Keratinocyte (primary cell): ENCODE data around the gene FRMPD1. TPM values are rescaled to one million over a fixed set of nuclear protein-coding genes. Genes with fewer than 3 reads are reported as not detected.

Experiments used
- DNase-seq: peaks from one replicate; pipeline ENCODE4 v3.0.0-alpha.2; 2011; ENCODE audit warnings: low read depth, missing footprints, low spot score
- FAIRE-seq: peaks from 2 replicates; lab custom pipeline; 2011; peaks lifted over from hg19 to GRCh38; lab: Jason Lieb, UNC
- H2AFZ ChIP-seq: 2 replicates; pipeline ENCODE4 v1.6.0; 2012; ENCODE audit warnings: low read length, control low read depth, inconsistent platforms; ENCODE audit not compliant: control insufficient read depth
- H3K27ac ChIP-seq: 2 replicates; pipeline ENCODE4 v1.5.1; 2011; ENCODE audit warnings: low read length; ENCODE audit not compliant: control insufficient read depth, insufficient read depth
- H3K27me3 ChIP-seq: 3 replicates; pipeline ENCODE4 v1.6.0; 2011; ENCODE audit warnings: low read length; ENCODE audit not compliant: control insufficient read depth, insufficient read depth; ENCODE audit errors: extremely low read depth
- H3K36me3 ChIP-seq, 2 experiments: 2 replicates in 1 of 2; 3 replicates in 1 of 2; pipeline ENCODE4 v1.5.1; 2011; ENCODE audit warnings: low read length in 2 of 2, mild to moderate bottlenecking in 1 of 2; ENCODE audit not compliant: control insufficient read depth in 2 of 2, insufficient read depth in 2 of 2; ENCODE audit errors: extremely low read depth in 1 of 2
- H3K4me1 ChIP-seq: 3 replicates; pipeline ENCODE4 v1.5.1; 2011; ENCODE audit warnings: low read length; ENCODE audit not compliant: control insufficient read depth, insufficient read depth; ENCODE audit errors: extremely low read depth
- H3K4me2 ChIP-seq: 3 replicates; pipeline ENCODE4 v1.6.0; 2011; ENCODE audit warnings: low read depth, low read length; ENCODE audit not compliant: control insufficient read depth, insufficient read depth; ENCODE audit errors: extremely low read depth
- H3K4me3 ChIP-seq, 3 experiments: fragments of 200-600 bp in 1 of 3; sonication (generic) in 1 of 3; 2 replicates in 2 of 3; 3 replicates in 1 of 3; pipeline ENCODE4 v1.5.1; 2011 to 2016; ENCODE audit warnings: low read length in 3 of 3, mild to moderate bottlenecking in 3 of 3, control low read depth in 2 of 3, inconsistent platforms in 1 of 3, low read depth in 1 of 3, mixed read lengths in 1 of 3, mixed run types in 1 of 3, moderate library complexity in 1 of 3; ENCODE audit not compliant: control insufficient read depth in 2 of 3, insufficient read depth in 2 of 3; ENCODE audit errors: extremely low read depth in 1 of 3
- H3K79me2 ChIP-seq: 2 replicates; pipeline ENCODE4 v1.6.0; 2012; ENCODE audit warnings: low read length; ENCODE audit not compliant: control insufficient read depth, insufficient read depth
- H3K9ac ChIP-seq: 3 replicates; pipeline ENCODE4 v1.6.0; 2011; ENCODE audit warnings: low read length; ENCODE audit not compliant: control insufficient read depth, insufficient read depth; ENCODE audit errors: extremely low read depth
- H3K9me1 ChIP-seq: 3 replicates; pipeline ENCODE4 v1.6.0; 2011; ENCODE audit warnings: low read length; ENCODE audit not compliant: control insufficient read depth, insufficient read depth; ENCODE audit errors: extremely low read depth
- H3K9me3 ChIP-seq: 2 replicates; pipeline ENCODE4 v1.5.1; 2012; ENCODE audit warnings: low read depth, low read length; ENCODE audit not compliant: control insufficient read depth
- H4K20me1 ChIP-seq: 3 replicates; pipeline ENCODE4 v1.6.0; 2011; ENCODE audit warnings: low read length; ENCODE audit not compliant: control insufficient read depth, insufficient read depth; ENCODE audit errors: extremely low read depth
- EZH2 ChIP-seq: IDR thresholded peaks from one replicate; pipeline ENCODE4 v1.6.1; 2012; ENCODE audit warnings: inconsistent platforms, mild to moderate bottlenecking, low read length, moderate library complexity
- dilution Hi-C: fragments of 300-500 bp; cut with MboI; formaldehyde crosslinking; loops from one replicate; pipeline ENCODE4 v1.7.0; 2020; ENCODE audit warnings: low sequenced_read_pairs; ENCODE audit not compliant: extremely low pct_ligation_motif_present
- polyA plus RNA-seq, 5 experiments: library from polyadenylated mRNA; depleted of rRNA in 3 of 5; stranded (reverse) in 3 of 5; stranded (forward) in 1 of 5; unstranded in 1 of 5; fragments of >200 nt; gene quantifications; 1 replicate in 1 of 5; 2 replicates in 3 of 5; 3 replicates in 1 of 5; pipeline versions ENCODE4 v1.2.1 to v1.2.3, GENCODE V29; 2011 to 2012; ENCODE audit warnings: missing spikeins in 2 of 5, low read depth in 1 of 5, low replicate concordance in 1 of 5
- TF ChIP-seq, protein P1 (sequence below), 3 experiments: IDR thresholded peaks in 1 of 3; conservative IDR thresholded peaks in 1 of 3; optimal IDR thresholded peaks in 1 of 3; 2 replicates in 2 of 3; 3 replicates in 1 of 3; pipeline versions ENCODE3 to v1.5.1; 2011; ENCODE audit warnings: low read length in 3 of 3, mild to moderate bottlenecking in 3 of 3, moderate library complexity in 2 of 3, control low read depth in 1 of 3, inconsistent platforms in 1 of 3; ENCODE audit not compliant: insufficient read depth in 2 of 3; ENCODE audit errors: extremely low read depth in 1 of 3

Gene FRMPD1
- polyA plus RNA-seq, 1 donor (not counting 4 experiments of a cell fraction or from before 2014, with no cell fraction given), result 0.01 TPM

DNA sequence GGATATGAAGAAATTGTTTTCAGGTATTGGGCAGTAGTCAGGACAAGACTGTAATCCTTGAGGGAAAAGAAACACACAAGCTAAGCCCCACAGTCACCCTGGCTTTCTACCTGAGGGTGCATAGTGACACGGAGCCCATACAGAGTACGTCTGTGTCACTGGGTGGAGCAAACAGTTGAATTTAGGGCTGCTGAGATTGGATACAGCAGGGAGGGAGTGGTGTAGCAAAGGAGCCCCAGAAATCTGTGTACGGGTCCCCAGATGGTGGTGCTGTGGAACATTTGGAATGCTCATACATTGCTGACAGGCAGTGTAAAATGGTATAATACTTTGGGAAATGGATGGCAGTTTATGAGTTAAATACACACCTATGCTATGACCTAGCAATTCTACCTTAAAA, 108.0 kb downstream of the FRMPD1 start:
- Histone ChIP-seq H3K9me3 (no peaks in the 10 kb centered on the region), H3K4me1 (peaks cover 4% of the 10 kb centered on the region), H3K9ac (no peak overlapping the region), H3K79me2 (peaks cover 12% of the 10 kb centered on the region), H3K9me1 (no peaks in the 10 kb centered on the region), H3K4me3 (no peak overlapping the region), H3K36me3 (no peaks in the 10 kb centered on the region), H3K27me3 (no peaks in the 10 kb centered on the region), H4K20me1 (no peaks in the 10 kb centered on the region), H3K27ac (no peak overlapping the region), H2AFZ (no peak overlapping the region), H3K4me2 (no peak overlapping the region)
- FAIRE-seq (no peak), DNase-seq (no peak)
- TF ChIP-seq EZH2, result no peak
- TF ChIP-seq, protein P1, sequence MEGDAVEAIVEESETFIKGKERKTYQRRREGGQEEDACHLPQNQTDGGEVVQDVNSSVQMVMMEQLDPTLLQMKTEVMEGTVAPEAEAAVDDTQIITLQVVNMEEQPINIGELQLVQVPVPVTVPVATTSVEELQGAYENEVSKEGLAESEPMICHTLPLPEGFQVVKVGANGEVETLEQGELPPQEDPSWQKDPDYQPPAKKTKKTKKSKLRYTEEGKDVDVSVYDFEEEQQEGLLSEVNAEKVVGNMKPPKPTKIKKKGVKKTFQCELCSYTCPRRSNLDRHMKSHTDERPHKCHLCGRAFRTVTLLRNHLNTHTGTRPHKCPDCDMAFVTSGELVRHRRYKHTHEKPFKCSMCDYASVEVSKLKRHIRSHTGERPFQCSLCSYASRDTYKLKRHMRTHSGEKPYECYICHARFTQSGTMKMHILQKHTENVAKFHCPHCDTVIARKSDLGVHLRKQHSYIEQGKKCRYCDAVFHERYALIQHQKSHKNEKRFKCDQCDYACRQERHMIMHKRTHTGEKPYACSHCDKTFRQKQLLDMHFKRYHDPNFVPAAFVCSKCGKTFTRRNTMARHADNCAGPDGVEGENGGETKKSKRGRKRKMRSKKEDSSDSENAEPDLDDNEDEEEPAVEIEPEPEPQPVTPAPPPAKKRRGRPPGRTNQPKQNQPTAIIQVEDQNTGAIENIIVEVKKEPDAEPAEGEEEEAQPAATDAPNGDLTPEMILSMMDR (optimal IDR thresholded peaks at IDR 0.05 in 1 of 3, IDR thresholded peaks at IDR 0.05 in 1 of 3, conservative IDR thresholded peaks at IDR 0.05 in 1 of 3; ENCODE audit: extremely low read depth in 1 of 3, insufficient read depth in 2 of 3, low read length in 3 of 3), result peak in 1 of 3 experiments; percentile 1
- dilution Hi-C loops, result no loop called here

DNA sequence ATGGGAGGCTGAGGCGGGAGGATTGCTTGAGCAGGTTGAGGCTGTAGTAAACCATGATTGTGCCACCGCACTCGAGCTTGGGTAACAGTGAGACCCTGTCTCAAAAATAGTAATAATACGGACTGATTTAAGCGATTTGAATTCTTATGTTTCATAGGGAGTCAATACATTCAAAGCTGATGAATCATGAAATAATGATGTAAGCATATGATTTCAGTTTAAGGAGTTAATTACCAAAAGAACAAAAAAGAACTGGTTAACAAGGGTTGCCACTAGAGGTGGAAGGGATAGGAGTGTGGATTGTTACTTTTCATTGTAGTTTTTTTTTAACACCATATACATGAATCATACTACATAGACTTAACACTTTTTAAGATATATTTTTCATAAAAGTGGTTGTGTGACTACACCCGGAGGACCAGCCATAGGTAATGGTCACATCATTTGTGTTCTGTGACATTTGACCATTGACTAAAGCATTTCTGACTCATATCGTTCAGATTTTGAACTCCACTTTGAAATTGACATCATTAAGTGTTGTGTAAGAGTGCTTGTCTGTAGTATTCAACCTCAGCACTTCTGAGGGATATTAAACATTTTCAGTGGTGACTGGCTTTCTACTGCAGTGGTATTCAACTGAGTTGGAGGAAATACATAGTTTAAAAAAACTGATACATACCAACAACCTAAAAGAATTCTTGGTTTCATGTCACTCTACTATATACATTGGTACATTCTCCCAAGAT, 109.8 kb downstream of the FRMPD1 start:
- H3K9ac ChIP-seq, result no peak overlapping the region
- H3K79me2 ChIP-seq, result no peaks in the 10 kb centered on the region
- H3K27ac ChIP-seq, result no peak overlapping the region
- no peak for DNase-seq
- no peak overlapping the region for H3K4me3 ChIP-seq
- H3K9me3 ChIP-seq, result no peaks in the 10 kb centered on the region
- no peaks in the 10 kb centered on the region for H4K20me1 ChIP-seq
- H3K4me2 ChIP-seq, result no peak overlapping the region
- H3K27me3 ChIP-seq, result no peaks in the 10 kb centered on the region
- H3K4me1 ChIP-seq, result no peaks in the 10 kb centered on the region
- H3K9me1 ChIP-seq, result no peaks in the 10 kb centered on the region
- no peak overlapping the region for H2AFZ ChIP-seq
- FAIRE-seq, result no peak
- dilution Hi-C loops, result no loop called here
- TF ChIP-seq, protein P1 (optimal IDR thresholded peaks at IDR 0.05 in 1 of 3, IDR thresholded peaks at IDR 0.05 in 1 of 3, conservative IDR thresholded peaks at IDR 0.05 in 1 of 3; ENCODE audit: extremely low read depth in 1 of 3, insufficient read depth in 2 of 3, low read length in 3 of 3), result no peak
- no peak for TF ChIP-seq EZH2
- no peaks in the 10 kb centered on the region for H3K36me3 ChIP-seq
